ENCODE data around the gene RABGAP1L. TPM values are rescaled to one million over a fixed set of nuclear protein-coding genes. Genes with fewer than 3 reads are reported as not detected.
"Not testable (repeated sequence)": the region's sequence is repeated elsewhere in the genome, so short reads cannot be mapped to it uniquely, and the experiment has no call there.

RABGAP1L gene
- total and polyA plus RNA-seq, 2 donors (not counting 3 experiments of a cell fraction or from before 2014, with no cell fraction given): 6.4 to 22.2 TPM

- intact Hi-C loops (cut with micrococcal nuclease): no loop called here
- TF ChIP-seq MYC (IDR thresholded peaks at IDR 0.05; ENCODE audit: low read depth, low read length) (no peak), POLR2A (IDR thresholded peaks at IDR 0.05; ENCODE audit: low read depth, low read length) (no peak), FOS (IDR thresholded peaks at IDR 0.05; ENCODE audit: borderline replicate concordance, insufficient read depth, low read length) (no peak), POLR2AphosphoS5 (IDR thresholded peaks at IDR 0.05; ENCODE audit: insufficient read depth, low read depth, low read length) (no peak)
- H3K9me1 ChIP-seq (replicated peaks; ENCODE audit: control insufficient read depth, extremely low read depth, insufficient read depth, low read length): no peaks in the 10 kb centered on the region
- no TSS peak for BruUV-seq (replicated peaks)
- H3K9me3 ChIP-seq (replicated peaks; ENCODE audit: control insufficient read depth, insufficient read depth, low read length): no peaks in the 10 kb centered on the region
- no peak overlapping the region for H3K9ac ChIP-seq (replicated peaks; ENCODE audit: extremely low read depth, insufficient read depth, low read length)
- FAIRE-seq: no peak
- H3K79me2 ChIP-seq (ENCODE audit: control insufficient read depth, insufficient read depth, low read length): no peaks in the 10 kb centered on the region
- POLR2A ChIA-PET: no interaction called here
- no peaks in the 10 kb centered on the region for H3K27me3 ChIP-seq (ENCODE audit: control insufficient read depth in 2 of 2, insufficient read depth in 2 of 2, low read length in 2 of 2)
- dilution Hi-C loops (cut with MboI; ENCODE audit: extremely low pct_ligation_motif_present, low sequenced_read_pairs): no loop called here
- no peak for DNase-seq (ENCODE audit: low read depth, low spot score)
- no peak overlapping the region for H3K4me2 ChIP-seq (ENCODE audit: insufficient read depth, low read length)
- H3K27ac ChIP-seq (ENCODE audit: insufficient read depth, low read depth, low read length): no peak overlapping the region
- H2AFZ ChIP-seq (ENCODE audit: low read depth, low read length): no peak overlapping the region
- no peaks in the 10 kb centered on the region for H4K20me1 ChIP-seq (replicated peaks; ENCODE audit: control insufficient read depth, extremely low read depth, insufficient read depth, low read length)
- H3K4me1 ChIP-seq (ENCODE audit: control insufficient read depth, extremely low read depth, insufficient read depth, low read length): no peaks in the 10 kb centered on the region
- CTCF ChIA-PET: interaction anchor here (0.8 kb wide), 1 partner anchor 69 kb away, joined by 3 read pairs; no protein-coding TSS in a partner anchor
- H3K4me3 ChIP-seq (replicated peaks in 1 of 3; ENCODE audit: insufficient read depth in 1 of 3, low read depth in 1 of 3, low read length in 3 of 3): no peak overlapping the region
- H3K36me3 ChIP-seq (ENCODE audit: control insufficient read depth in 2 of 2, extremely low read depth in 1 of 2, insufficient read depth in 2 of 2, low read length in 2 of 2): no peaks in the 10 kb centered on the region
Measured at GRCh38 chr1:174497478-174497877, 338.2 kb downstream of the RABGAP1L start.

- FAIRE-seq; DNase-seq (ENCODE audit: low read depth, low spot score): not testable (repeated sequence)
Measured at GRCh38 chr1:174516755-174517154, 357.4 kb downstream of the RABGAP1L start.

More at GRCh38 chr1:174516755-174517154, 357.4 kb downstream of the RABGAP1L start:
- H3K9ac ChIP-seq (replicated peaks; ENCODE audit: extremely low read depth, insufficient read depth, low read length); H3K9me3 ChIP-seq (replicated peaks; ENCODE audit: control insufficient read depth, insufficient read depth, low read length); H3K4me2 ChIP-seq (ENCODE audit: insufficient read depth, low read length); H3K9me1 ChIP-seq (replicated peaks; ENCODE audit: control insufficient read depth, extremely low read depth, insufficient read depth, low read length); H3K27me3 ChIP-seq (ENCODE audit: control insufficient read depth in 2 of 2, insufficient read depth in 2 of 2, low read length in 2 of 2); H3K4me3 ChIP-seq (replicated peaks in 1 of 3; ENCODE audit: insufficient read depth in 1 of 3, low read depth in 1 of 3, low read length in 3 of 3); dilution Hi-C loops (cut with MboI; ENCODE audit: extremely low pct_ligation_motif_present, low sequenced_read_pairs); H3K27ac ChIP-seq (ENCODE audit: insufficient read depth, low read depth, low read length); BruUV-seq (replicated peaks); intact Hi-C loops (cut with micrococcal nuclease); H4K20me1 ChIP-seq (replicated peaks; ENCODE audit: control insufficient read depth, extremely low read depth, insufficient read depth, low read length); CTCF ChIA-PET; H3K4me1 ChIP-seq (ENCODE audit: control insufficient read depth, extremely low read depth, insufficient read depth, low read length); H2AFZ ChIP-seq (ENCODE audit: low read depth, low read length); H3K36me3 ChIP-seq (ENCODE audit: control insufficient read depth in 2 of 2, extremely low read depth in 1 of 2, insufficient read depth in 2 of 2, low read length in 2 of 2); POLR2A ChIA-PET; H3K79me2 ChIP-seq (ENCODE audit: control insufficient read depth, insufficient read depth, low read length): not testable (repeated sequence)

Measured in endothelial cell of umbilical vein (primary cell).